HG03442 (cell line): ENCODE data around the gene NTRK3.
A peak's percentile ranks its signal among the peaks of the same experiment; 100 is the strongest.

ENCODE experiments used
- ATAC-seq: cut with Tn5 transposase; IDR thresholded peaks from one replicate; pipeline ENCODE4 v1.9.1; 2021; ENCODE audit warnings: mild to moderate bottlenecking, moderate library complexity; ENCODE audit not compliant: unreplicated experiment

The NTRK3 gene

GRCh38 chr15:88256279-88257230 lies at the start of gene NTRK3:
Gene NTRK3 (minus strand): TSS chr15:88256739. CDS start chr15:88256153, 586 bp downstream.
- no peak for ATAC-seq

DNA sequence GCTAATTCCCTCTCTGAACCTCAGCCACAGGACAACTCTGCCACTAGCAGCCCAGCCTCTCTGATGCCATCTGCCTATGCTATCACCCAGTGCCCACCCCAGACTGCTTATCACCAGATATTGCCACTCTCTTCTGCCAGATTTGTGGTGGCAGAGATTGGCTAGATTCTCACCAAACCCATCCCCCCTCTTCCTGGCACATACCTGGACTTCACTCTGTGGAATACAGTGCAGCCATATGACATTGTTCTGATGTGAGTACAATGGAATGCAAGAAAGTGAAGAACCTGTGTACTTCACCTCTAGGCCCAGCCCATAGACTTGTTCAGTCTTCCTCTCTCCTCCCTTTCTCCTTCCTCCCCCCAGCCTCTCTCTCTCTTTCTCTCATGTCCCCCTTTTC lies 46.9 kb upstream of the NTRK3 start:
- no peak for ATAC-seq

DNA sequence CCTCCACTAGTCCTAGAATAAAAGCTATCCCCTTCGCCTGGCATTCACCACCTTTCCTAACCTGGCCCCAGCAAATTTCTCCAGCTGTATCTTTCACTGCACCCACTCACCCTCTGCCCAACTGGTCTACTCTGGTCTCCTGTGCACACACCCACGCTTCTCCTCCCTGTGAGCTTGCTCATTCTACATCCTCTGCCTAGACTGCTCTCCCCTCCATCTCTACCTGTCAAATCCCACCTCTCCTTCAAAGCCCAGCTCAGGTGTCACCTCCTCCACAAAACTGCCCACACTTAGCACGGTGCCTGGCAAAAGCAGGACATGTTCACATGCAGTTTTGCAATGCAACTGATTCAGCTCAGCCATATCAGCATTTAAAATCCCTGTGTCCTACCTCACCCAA lies 45.8 kb upstream of the NTRK3 start:
- no peak for ATAC-seq

DNA sequence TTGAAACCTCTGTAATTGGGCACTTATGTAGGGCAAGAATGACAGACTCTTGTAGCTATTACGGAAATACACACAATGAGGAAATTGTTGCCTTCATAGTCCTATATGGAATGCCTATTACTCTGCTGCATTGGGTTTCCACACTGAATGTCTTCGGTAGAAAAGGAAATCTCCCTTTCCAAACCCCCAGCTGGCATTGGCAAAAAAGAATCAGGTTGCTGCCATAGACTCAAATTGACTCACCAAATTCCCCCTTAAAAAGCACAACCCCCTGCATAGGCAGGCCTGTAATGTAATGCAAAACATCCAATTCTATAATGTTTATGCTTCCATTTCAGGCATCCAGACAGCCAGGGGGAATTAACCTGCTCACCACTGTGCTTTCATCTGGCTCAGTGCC lies 44.8 kb upstream of the NTRK3 start:
- ATAC-seq = no peak

GRCh38 chr15:88300861-88301260 lies 44.3 kb upstream of the NTRK3 start:
- ATAC-seq = no peak

- no peak for ATAC-seq
Observed at GRCh38 chr15:88300089-88300488, 43.5 kb upstream of the NTRK3 start.

- no peak for ATAC-seq
Observed at GRCh38 chr15:88299497-88299896, 43.0 kb upstream of the NTRK3 start.

DNA sequence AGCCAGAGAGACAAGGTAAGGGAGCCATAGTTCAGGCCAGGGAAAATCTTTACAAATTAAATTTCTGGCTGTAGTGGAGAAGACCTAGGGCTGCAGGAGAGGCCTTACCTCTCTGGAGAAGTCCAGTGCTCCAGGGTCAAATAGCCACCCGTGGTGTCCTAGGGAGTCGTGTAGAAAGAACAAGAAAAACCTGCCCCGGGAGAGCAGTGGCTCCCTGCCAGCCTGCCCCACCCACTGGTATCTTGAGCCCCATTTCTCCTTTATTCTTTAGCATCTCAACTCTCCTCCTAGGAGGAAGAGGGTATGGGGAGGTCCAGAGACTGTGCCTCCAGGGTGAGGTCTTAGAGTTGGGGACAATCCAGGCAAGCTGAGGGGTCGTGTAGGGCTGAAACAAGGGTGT lies 32.1 kb upstream of the NTRK3 start:
- ATAC-seq = no peak

- no peak for ATAC-seq
Observed at GRCh38 chr15:88288206-88288605, 31.7 kb upstream of the NTRK3 start.

GRCh38 chr15:88284318-88284998 lies 27.9 kb upstream of the NTRK3 start:
- ATAC-seq = no peak

DNA sequence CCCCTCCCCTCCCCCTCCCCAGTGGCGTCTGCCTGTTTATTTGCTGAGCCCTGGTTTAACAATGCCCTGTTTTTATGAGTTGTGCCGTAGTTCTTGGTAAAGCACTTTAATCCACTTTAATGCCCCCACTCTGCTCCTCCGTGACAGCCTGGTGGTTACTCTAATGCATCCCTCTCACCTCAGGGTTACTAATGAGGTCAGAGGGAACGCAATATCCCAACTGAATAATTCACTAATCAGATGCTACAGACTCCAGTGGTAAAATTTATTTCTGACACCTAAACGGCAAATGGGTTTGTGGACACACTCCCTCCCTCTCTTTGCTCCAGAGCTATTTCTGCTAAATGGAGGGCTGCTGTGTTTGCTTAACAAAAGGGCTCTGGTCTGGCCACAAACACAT lies 26.1 kb upstream of the NTRK3 start:
- ATAC-seq = no peak

- ATAC-seq = no peak
Observed at GRCh38 chr15:88276821-88277410, 20.4 kb upstream of the NTRK3 start.

GRCh38 chr15:88275804-88276203 lies 19.3 kb upstream of the NTRK3 start:
- no peak for ATAC-seq

DNA sequence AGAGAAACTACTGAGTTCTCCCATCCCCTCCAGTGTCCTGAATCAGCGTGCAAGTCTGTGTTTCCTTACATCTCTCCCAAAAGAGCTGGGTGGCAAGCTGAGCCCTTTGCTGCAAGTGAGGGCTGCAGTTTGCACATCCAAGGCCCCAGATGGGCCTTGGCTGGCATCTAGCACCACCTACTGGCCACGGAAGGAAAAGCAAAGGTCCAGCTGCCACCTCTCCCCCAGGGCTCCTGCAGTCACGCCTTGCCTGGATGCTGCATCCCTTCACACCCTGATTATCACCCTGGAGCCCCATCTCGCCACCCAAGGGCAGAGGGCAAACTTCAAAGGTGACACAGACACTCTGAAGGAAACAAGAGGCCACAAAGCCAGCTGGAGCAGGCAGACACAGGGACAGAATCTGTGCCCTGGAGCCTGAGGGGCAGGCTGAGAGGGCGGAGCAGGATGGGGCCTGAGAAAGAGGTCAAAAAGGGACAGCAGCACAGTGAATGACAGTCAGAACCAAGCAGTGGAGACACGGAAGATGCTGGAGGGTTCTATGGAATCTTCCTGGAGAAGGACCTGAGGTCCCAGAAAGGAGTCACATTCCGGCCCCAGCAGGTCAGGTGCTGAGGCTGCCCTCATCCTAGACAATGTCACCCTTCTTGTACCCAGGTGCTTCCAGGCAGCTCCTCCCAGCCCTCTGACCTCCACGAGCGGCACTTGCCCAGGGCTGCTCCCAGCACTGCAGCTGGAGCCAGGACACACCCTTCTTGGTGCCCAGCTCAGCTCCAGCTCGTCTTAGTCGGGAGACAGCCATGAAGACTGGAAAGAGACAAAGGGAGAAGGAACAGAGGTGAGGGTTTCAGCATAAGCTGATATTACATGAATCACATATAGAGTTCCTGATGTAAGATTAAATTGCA lies 18.3 kb upstream of the NTRK3 start:
- peak; percentile 86 for ATAC-seq

DNA sequence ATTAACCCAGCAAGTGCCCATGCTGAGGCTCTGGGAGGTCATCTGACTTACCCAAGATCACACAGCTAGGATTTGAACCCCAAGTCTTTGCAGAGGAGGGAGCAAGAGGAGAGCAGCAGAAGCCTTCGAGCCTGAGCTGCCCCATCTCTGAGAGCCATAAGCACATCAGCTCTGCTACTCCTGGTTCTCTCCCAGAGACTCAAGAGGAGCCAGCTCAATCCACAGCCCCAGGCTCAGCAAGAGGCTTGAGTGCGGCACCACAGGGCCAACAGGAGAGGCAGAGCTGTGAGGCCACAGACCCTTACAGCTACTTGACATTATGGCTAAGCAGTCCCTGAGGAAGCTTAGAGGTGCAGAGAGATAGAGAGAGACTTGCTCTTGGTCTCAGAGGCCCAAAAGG lies 15.9 kb upstream of the NTRK3 start:
- ATAC-seq = no peak

GRCh38 chr15:88269356-88270062 lies 13.0 kb upstream of the NTRK3 start:
- ATAC-seq = no peak

GRCh38 chr15:88267720-88268119 lies 11.2 kb upstream of the NTRK3 start:
- ATAC-seq = no peak

- ATAC-seq = no peak
Observed at GRCh38 chr15:88266170-88266569, 9.6 kb upstream of the NTRK3 start.

DNA sequence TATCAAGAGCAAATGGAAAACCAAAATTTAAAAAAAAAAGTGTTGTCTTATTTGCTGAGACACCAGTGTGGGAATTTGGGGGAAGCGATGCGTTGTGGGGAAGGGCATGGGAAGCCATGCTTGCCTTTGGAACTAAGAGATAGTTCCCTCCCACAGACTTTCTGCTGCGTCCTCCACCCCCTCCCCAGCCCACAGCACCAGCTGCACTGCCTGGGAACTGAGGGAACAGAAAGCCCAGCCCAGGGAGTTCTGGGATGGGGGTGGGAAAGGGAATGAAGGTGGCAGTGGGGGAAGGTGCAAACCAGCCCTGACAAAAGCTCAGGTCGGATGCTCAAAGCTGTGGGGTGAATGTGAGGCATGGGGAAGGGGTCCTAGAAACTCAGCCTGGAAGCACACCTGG lies 8.1 kb upstream of the NTRK3 start:
- no peak for ATAC-seq

GRCh38 chr15:88262064-88262463 lies 5.5 kb upstream of the NTRK3 start:
- no peak for ATAC-seq
